Lung (tissue), 12 donors: Measurements from ENCODE around the gene CCDC15. TPM values are rescaled to one million over a fixed set of nuclear protein-coding genes. Genes with fewer than 3 reads are reported as not detected.

Experiments used
- ATAC-seq: fragments of 200-7000 bp; cut with Tn5 transposase; one replicate; pipeline ENCODE4 v1.9.1; 2020; ENCODE audit warnings: moderate number of reproducible peaks; ENCODE audit not compliant: insufficient read depth, low FRiP score
- DNase-seq, 3 donors: peaks; one replicate each; pipeline ENCODE4 v3.0.0-alpha.2; 2013 to 2017
- H3K27ac ChIP-seq, 2 donors: one replicate each; pipeline ENCODE4 v1.5.1; 2013; ENCODE audit warnings: mild to moderate bottlenecking in 2 of 2, moderate library complexity in 2 of 2, control low read depth in 1 of 2, inconsistent platforms in 1 of 2, low read depth in 1 of 2, low read length in 1 of 2
- H3K27me3 ChIP-seq, 3 donors: one replicate each; pipeline ENCODE4 v1.5.1; 2013; ENCODE audit warnings: low read length in 2 of 3; ENCODE audit not compliant: control insufficient read depth in 3 of 3, insufficient read depth in 3 of 3
- H3K36me3 ChIP-seq, 4 donors: one replicate each; pipeline ENCODE4 v1.5.1; 2013; ENCODE audit warnings: low read length in 4 of 4, mild to moderate bottlenecking in 1 of 4, moderate library complexity in 1 of 4; ENCODE audit not compliant: control insufficient read depth in 4 of 4, insufficient read depth in 4 of 4
- H3K4me1 ChIP-seq, 5 donors: one replicate each; pipeline ENCODE4 v1.5.1; 2013; ENCODE audit warnings: low read length in 5 of 5, mild to moderate bottlenecking in 2 of 5, moderate library complexity in 1 of 5; ENCODE audit not compliant: control insufficient read depth in 5 of 5, insufficient read depth in 5 of 5
- H3K4me3 ChIP-seq: one replicate; pipeline ENCODE4 v1.5.1; 2013; ENCODE audit warnings: mild to moderate bottlenecking, control low read depth, moderate library complexity
- H3K9ac ChIP-seq, 2 donors: one replicate each; pipeline ENCODE4 v1.5.1; 2013; ENCODE audit warnings: low read length in 2 of 2, control low read depth in 1 of 2; ENCODE audit not compliant: insufficient read depth in 1 of 2
- H3K9me3 ChIP-seq, 4 donors: one replicate each; pipeline ENCODE4 v1.5.1; 2013; ENCODE audit warnings: low read length in 3 of 4, mild to moderate bottlenecking in 1 of 4, moderate library complexity in 1 of 4; ENCODE audit not compliant: control insufficient read depth in 4 of 4, insufficient read depth in 3 of 4
- WGBS, 2 donors: extraction: QIAGEN DNeasy Blood & Tissue Kit; methylation state at CpG; one replicate each; pipeline ENCODE4 v1.1.7; 2013; 5-methylcytosine and 5-hydroxymethylcytosine counted together
- polyA plus RNA-seq, 2 donors: library from polyadenylated mRNA; stranded (reverse); fragments of 200-250 nt; gene quantifications; one replicate each; pipeline ENCODE4 v1.2.1, GENCODE V29; 2013
- total RNA-seq, 2 donors: library from RNA; depleted of rRNA in 1 of 2; stranded (reverse); fragments of >200 nt in 1 of 2; gene quantifications; one replicate each; pipeline ENCODE4 v1.2.1, GENCODE V29; 2014 to 2021
- TF ChIP-seq, protein P1 (sequence below): IDR thresholded peaks from 2 replicates; pipeline ENCODE4 v1.5.1; 2012; ENCODE audit warnings: mild to moderate bottlenecking; ENCODE audit errors: control extremely low read depth, extremely low read depth
- donor health status: control.
- donor health status: control.
- donor health status: Bipolar disorder and iron deficiency.
- donor health status: healthy.
- donor health status: DM: yes; HTN: yes; CAD: no.

Gene CCDC15
- total and polyA plus RNA-seq, 4 donors, result 0.65 to 5.1 (median 1.1) TPM

GRCh38 chr11:125085301-125086081 is 131.5 kb downstream of the CCDC15 start:
- no peak for DNase-seq
- Histone ChIP-seq H3K4me1 (no peaks in the 10 kb centered on the region), H3K36me3 (no peaks in the 10 kb centered on the region), H3K9ac (no peak overlapping the region), H3K4me3 (no peak overlapping the region), H3K9me3 (no peaks in the 10 kb centered on the region), H3K27me3 (no peaks in the 10 kb centered on the region), H3K27ac (no peak overlapping the region)
- 82 to 88% methylated on average over 20 of the region's 20 CpGs for WGBS, 2 donors
- TF ChIP-seq, protein P1, sequence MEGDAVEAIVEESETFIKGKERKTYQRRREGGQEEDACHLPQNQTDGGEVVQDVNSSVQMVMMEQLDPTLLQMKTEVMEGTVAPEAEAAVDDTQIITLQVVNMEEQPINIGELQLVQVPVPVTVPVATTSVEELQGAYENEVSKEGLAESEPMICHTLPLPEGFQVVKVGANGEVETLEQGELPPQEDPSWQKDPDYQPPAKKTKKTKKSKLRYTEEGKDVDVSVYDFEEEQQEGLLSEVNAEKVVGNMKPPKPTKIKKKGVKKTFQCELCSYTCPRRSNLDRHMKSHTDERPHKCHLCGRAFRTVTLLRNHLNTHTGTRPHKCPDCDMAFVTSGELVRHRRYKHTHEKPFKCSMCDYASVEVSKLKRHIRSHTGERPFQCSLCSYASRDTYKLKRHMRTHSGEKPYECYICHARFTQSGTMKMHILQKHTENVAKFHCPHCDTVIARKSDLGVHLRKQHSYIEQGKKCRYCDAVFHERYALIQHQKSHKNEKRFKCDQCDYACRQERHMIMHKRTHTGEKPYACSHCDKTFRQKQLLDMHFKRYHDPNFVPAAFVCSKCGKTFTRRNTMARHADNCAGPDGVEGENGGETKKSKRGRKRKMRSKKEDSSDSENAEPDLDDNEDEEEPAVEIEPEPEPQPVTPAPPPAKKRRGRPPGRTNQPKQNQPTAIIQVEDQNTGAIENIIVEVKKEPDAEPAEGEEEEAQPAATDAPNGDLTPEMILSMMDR, result no peak
- ATAC-seq, result no peak

GRCh38 chr11:125086633-125087296 is 132.8 kb downstream of the CCDC15 start:
- no peak overlapping the region for H3K4me3 ChIP-seq
- no peaks in the 10 kb centered on the region for H3K36me3 ChIP-seq
- no peak overlapping the region for H3K27ac ChIP-seq
- ATAC-seq, result no peak
- no peaks in the 10 kb centered on the region for H3K9me3 ChIP-seq
- 83 to 86% methylated on average over 14 of the region's 14 CpGs for WGBS, 2 donors
- no peak for DNase-seq
- H3K9ac ChIP-seq, result peak overlapping the region in 1 of 2 donors; percentile 11
- H3K27me3 ChIP-seq, result no peaks in the 10 kb centered on the region
- TF ChIP-seq, protein P1, result no peak
- H3K4me1 ChIP-seq, result peaks cover 0 to 5% (median 1%) of the 10 kb centered on the region in 5 donors

DNA sequence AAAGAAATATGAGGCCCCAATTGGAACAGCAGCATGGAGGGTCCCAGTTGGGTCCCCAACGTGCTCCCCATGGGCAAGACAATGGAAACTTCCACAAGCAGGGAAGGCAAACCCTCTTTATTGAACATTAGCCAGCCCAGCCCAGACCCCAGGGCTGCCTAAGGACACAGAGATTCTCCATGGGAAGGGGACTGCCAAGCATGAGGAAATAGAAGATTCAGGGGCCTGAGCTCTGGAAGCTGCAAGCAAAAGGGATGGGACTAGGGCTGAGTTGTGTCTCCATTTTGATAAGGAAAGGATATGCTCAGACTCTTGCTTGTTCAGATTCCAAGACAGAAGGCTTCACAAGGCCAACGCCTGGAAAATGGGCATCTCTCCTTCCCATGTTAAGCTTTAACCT is 134.1 kb downstream of the CCDC15 start:
- no peak for ATAC-seq
- no peaks in the 10 kb centered on the region for H3K27me3 ChIP-seq
- peaks cover 0 to 8% (median 1%) of the 10 kb centered on the region in 5 donors for H3K4me1 ChIP-seq
- 85 to 96% methylated on average over 2 of the region's 2 CpGs for WGBS, 2 donors
- DNase-seq, result no peak
- TF ChIP-seq, protein P1, result no peak
- no peaks in the 10 kb centered on the region for H3K36me3 ChIP-seq
- H3K27ac ChIP-seq, result no peak overlapping the region
- no peaks in the 10 kb centered on the region for H3K9me3 ChIP-seq
- no peak overlapping the region for H3K9ac ChIP-seq
- H3K4me3 ChIP-seq, result no peak overlapping the region
